GM23338 (cell line): ENCODE results near the gene CD93. TPM values are rescaled to one million over a fixed set of nuclear protein-coding genes. Genes with fewer than 3 reads are reported as not detected.

Source experiments
- ATAC-seq: fragments of 200-7000 bp; cut with Tn5 transposase; 3 replicates; pipeline ENCODE4 v1.9.1; 2020
- DNase-seq: peaks from one replicate; pipeline ENCODE4 v3.0.0-alpha.2; 2015; ENCODE audit warnings: low spot score
- H2AFZ ChIP-seq: fragments of 200-600 bp; sonication (generic); 2 replicates; pipeline ENCODE4 v1.8.0; 2016; ENCODE audit warnings: antibody characterized with exemption, mild to moderate bottlenecking, moderate library complexity
- H3F3A ChIP-seq: fragments of 200-600 bp; sonication (generic); replicated peaks from 2 replicates; pipeline ENCODE4 v1.8.0; 2017; ENCODE audit warnings: antibody characterized with exemption, mixed run types, low read depth
- H3K27ac ChIP-seq: fragments of 200-600 bp; sonication (generic); 2 replicates; pipeline ENCODE4 v1.6.1; 2016; ENCODE audit warnings: low read depth
- H3K27me3 ChIP-seq: fragments of 200-600 bp; sonication (generic); 2 replicates; pipeline ENCODE4 v1.8.0; 2016; ENCODE audit warnings: mild to moderate bottlenecking, mixed run types, moderate library complexity; ENCODE audit not compliant: insufficient read depth
- H3K36me3 ChIP-seq: fragments of 200-600 bp; sonication (generic); 2 replicates; pipeline ENCODE4 v1.8.0; 2016; ENCODE audit warnings: mild to moderate bottlenecking; ENCODE audit not compliant: insufficient read depth
- H3K4me1 ChIP-seq: fragments of 200-600 bp; sonication (generic); 2 replicates; pipeline ENCODE4 v1.8.0; 2016; ENCODE audit warnings: mild to moderate bottlenecking, moderate library complexity; ENCODE audit not compliant: insufficient read depth
- H3K4me2 ChIP-seq: fragments of 200-600 bp; sonication (generic); 2 replicates; pipeline ENCODE4 v1.7.1; 2017; ENCODE audit warnings: mixed run types
- H3K4me3 ChIP-seq: fragments of 200-600 bp; sonication (generic); 2 replicates; pipeline ENCODE4 v1.6.1; 2016; ENCODE audit warnings: mixed run types
- H3K79me2 ChIP-seq: fragments of 200-600 bp; sonication (generic); replicated peaks from 2 replicates; pipeline ENCODE4 v1.8.0; 2017; ENCODE audit warnings: mild to moderate bottlenecking; ENCODE audit not compliant: insufficient read depth
- H3K9me2 ChIP-seq: fragments of 200-600 bp; sonication (generic); 2 replicates; pipeline ENCODE4 v1.8.0; 2017; ENCODE audit not compliant: insufficient read depth
- H4K20me1 ChIP-seq: fragments of 200-600 bp; sonication (generic); replicated peaks from 2 replicates; pipeline ENCODE4 v1.8.0; 2017; ENCODE audit warnings: mild to moderate bottlenecking; ENCODE audit not compliant: insufficient read depth
- H3K27ac Mint-ChIP-seq: 2 replicates; pipeline ENCODE4 v1.8.0; 2020; ENCODE audit warnings: inconsistent platforms, mild to moderate bottlenecking, moderate library complexity, mixed read lengths
- H3K27me3 Mint-ChIP-seq: 3 replicates; pipeline ENCODE4 v1.8.0; 2022; ENCODE audit warnings: low read depth, mild to moderate bottlenecking, moderate library complexity, mixed read lengths, inconsistent platforms; ENCODE audit not compliant: insufficient read depth, poor library complexity
- H3K36me3 Mint-ChIP-seq: 3 replicates; pipeline ENCODE4 v1.8.0; 2021; ENCODE audit warnings: low read depth, mild to moderate bottlenecking, inconsistent platforms, moderate library complexity, mixed read lengths
- H3K4me1 Mint-ChIP-seq: 3 replicates; pipeline ENCODE4 v1.8.0; 2020; ENCODE audit warnings: mild to moderate bottlenecking, inconsistent platforms, mixed read lengths
- H3K4me3 Mint-ChIP-seq: 3 replicates; pipeline ENCODE4 v1.8.0; 2021; ENCODE audit warnings: moderate library complexity, mild to moderate bottlenecking, inconsistent platforms, mixed read lengths
- H3K9me3 Mint-ChIP-seq: 3 replicates; pipeline ENCODE4 v1.8.0; 2020; ENCODE audit warnings: moderate library complexity, mild to moderate bottlenecking, inconsistent platforms, mixed read lengths
- CREB1 ChIP-seq: fragments of 250-450 bp; sonication (Bioruptor Pico); IDR thresholded peaks from 2 replicates; pipeline ENCODE4 v1.5.0; 2020; ENCODE audit warnings: low read depth, mild to moderate bottlenecking, moderate library complexity
- EZH2 ChIP-seq: fragments of 200-600 bp; sonication (generic); IDR thresholded peaks from one replicate; pipeline ENCODE4 v1.8.0; 2017; ENCODE audit warnings: antibody characterized with exemption, mild to moderate bottlenecking, low read depth; ENCODE audit not compliant: unreplicated experiment
- EZH2phosphoT487 ChIP-seq: fragments of 200-600 bp; sonication (generic); IDR thresholded peaks from one replicate; pipeline ENCODE4 v1.8.1; 2018; ENCODE audit warnings: antibody characterized with exemption; ENCODE audit not compliant: unreplicated experiment
- JUNB ChIP-seq: IDR thresholded peaks from one replicate; pipeline ENCODE4 v1.6.1; 2016; ENCODE audit warnings: antibody characterized with exemption; ENCODE audit not compliant: unreplicated experiment
- NANOG ChIP-seq: IDR thresholded peaks from 2 replicates; pipeline ENCODE4 v1.6.1; 2016; ENCODE audit warnings: antibody characterized with exemption, borderline replicate concordance
- POLR2AphosphoS5 ChIP-seq: IDR thresholded peaks from 2 replicates; pipeline ENCODE4 v1.6.1; 2016; ENCODE audit warnings: antibody characterized with exemption, low read depth
- REST ChIP-seq: IDR thresholded peaks from one replicate; pipeline ENCODE4 v1.6.1; 2018; ENCODE audit warnings: antibody characterized with exemption; ENCODE audit not compliant: unreplicated experiment
- STAT1 ChIP-seq: IDR thresholded peaks from one replicate; pipeline ENCODE4 v1.6.1; 2016; ENCODE audit warnings: antibody characterized with exemption; ENCODE audit not compliant: unreplicated experiment
- ZNF114 ChIP-seq: fragments of 250-450 bp; sonication (Bioruptor Pico); IDR thresholded peaks from 2 replicates; pipeline ENCODE4 v1.5.0; 2020; ENCODE audit warnings: mild to moderate bottlenecking, moderate library complexity
- ZNF331 ChIP-seq: fragments of 250-450 bp; sonication (Bioruptor Pico); IDR thresholded peaks from 2 replicates; pipeline ENCODE4 v1.5.0; 2020; ENCODE audit warnings: low read depth, mild to moderate bottlenecking, moderate library complexity
- polyA plus RNA-seq: library from polyadenylated mRNA; unstranded; fragments of >200 nt; fragmentation: Nextera tagmentation; extraction: Ambion mirVana; gene quantifications from 2 replicates; pipeline ENCODE4 v1.2.1, GENCODE V29; 2016
- total RNA-seq: library from RNA; depleted of rRNA; stranded (reverse); fragments of >200 nt; shearing (Covaris generic); gene quantifications from 2 replicates; pipeline ENCODE4 v1.2.3, GENCODE V29; 2014
- TF ChIP-seq, protein P1 (sequence below), 2 experiments: fragments of 200-600 bp in 1 of 2; sonication (generic) in 1 of 2; conservative IDR thresholded peaks; 2 replicates each; pipeline versions ENCODE4 v1.5.1 to v1.6.1; 2016 to 2017; ENCODE audit warnings: antibody characterized with exemption in 2 of 2, low read depth in 2 of 2, mild to moderate bottlenecking in 2 of 2, moderate library complexity in 1 of 2

The CD93 gene
- total and polyA plus RNA-seq, 2 experiments from 2014 or later: 0.03 TPM; not detected in 1

GRCh38 chr20:23107466-23107865 is 21.3 kb upstream of the CD93 start:
- ATAC-seq: no peak
- Histone ChIP-seq H3K9me2 (no peaks in the 10 kb centered on the region), H3K27me3 (no peaks in the 10 kb centered on the region), H4K20me1 (no peaks in the 10 kb centered on the region), H3K4me2 (no peak overlapping the region), H3K27ac (no peak overlapping the region), H2AFZ (no peak overlapping the region), H3K79me2 (no peaks in the 10 kb centered on the region), H3K4me1 (no peaks in the 10 kb centered on the region), H3F3A (no peaks in the 10 kb centered on the region), H3K4me3 (no peak overlapping the region), H3K36me3 (no peaks in the 10 kb centered on the region)
- Mint-ChIP-seq H3K9me3 (no peaks in the 10 kb centered on the region), H3K4me1 (no peaks in the 10 kb centered on the region), H3K27me3 (no peaks in the 10 kb centered on the region), H3K36me3 (no peaks in the 10 kb centered on the region), H3K27ac (no peak overlapping the region), H3K4me3 (no peak overlapping the region)
- DNase-seq: no peak
- TF ChIP-seq ZNF331 (no peak), POLR2AphosphoS5 (no peak), EZH2phosphoT487 (no peak), ZNF114 (CRISPR knock-in tag) (no peak), REST (no peak)

GRCh38 chr20:23106271-23106851 is 20.2 kb upstream of the CD93 start:
- H3K4me3 ChIP-seq: no peak overlapping the region
- no peaks in the 10 kb centered on the region for H3K79me2 ChIP-seq
- no peak for TF ChIP-seq ZNF114 (CRISPR knock-in tag)
- no peak for TF ChIP-seq REST
- TF ChIP-seq POLR2AphosphoS5: no peak
- no peak for TF ChIP-seq JUNB
- no peak for TF ChIP-seq EZH2phosphoT487
- no peak for TF ChIP-seq STAT1
- TF ChIP-seq ZNF331: no peak
- no peak for TF ChIP-seq EZH2
- TF ChIP-seq, protein P1, sequence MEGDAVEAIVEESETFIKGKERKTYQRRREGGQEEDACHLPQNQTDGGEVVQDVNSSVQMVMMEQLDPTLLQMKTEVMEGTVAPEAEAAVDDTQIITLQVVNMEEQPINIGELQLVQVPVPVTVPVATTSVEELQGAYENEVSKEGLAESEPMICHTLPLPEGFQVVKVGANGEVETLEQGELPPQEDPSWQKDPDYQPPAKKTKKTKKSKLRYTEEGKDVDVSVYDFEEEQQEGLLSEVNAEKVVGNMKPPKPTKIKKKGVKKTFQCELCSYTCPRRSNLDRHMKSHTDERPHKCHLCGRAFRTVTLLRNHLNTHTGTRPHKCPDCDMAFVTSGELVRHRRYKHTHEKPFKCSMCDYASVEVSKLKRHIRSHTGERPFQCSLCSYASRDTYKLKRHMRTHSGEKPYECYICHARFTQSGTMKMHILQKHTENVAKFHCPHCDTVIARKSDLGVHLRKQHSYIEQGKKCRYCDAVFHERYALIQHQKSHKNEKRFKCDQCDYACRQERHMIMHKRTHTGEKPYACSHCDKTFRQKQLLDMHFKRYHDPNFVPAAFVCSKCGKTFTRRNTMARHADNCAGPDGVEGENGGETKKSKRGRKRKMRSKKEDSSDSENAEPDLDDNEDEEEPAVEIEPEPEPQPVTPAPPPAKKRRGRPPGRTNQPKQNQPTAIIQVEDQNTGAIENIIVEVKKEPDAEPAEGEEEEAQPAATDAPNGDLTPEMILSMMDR (conservative IDR thresholded peaks at IDR 0.05; ENCODE audit: low read depth in 2 of 2): no peak
- TF ChIP-seq NANOG: no peak
- TF ChIP-seq CREB1 (CRISPR knock-in tag): no peak

More at GRCh38 chr20:23106271-23106851, 20.2 kb upstream of the CD93 start:
- Histone ChIP-seq H3K27me3 (no peaks in the 10 kb centered on the region), H3K36me3 (no peaks in the 10 kb centered on the region), H4K20me1 (no peaks in the 10 kb centered on the region), H3K27ac (no peak overlapping the region), H2AFZ (no peak overlapping the region), H3K4me1 (no peaks in the 10 kb centered on the region), H3K4me2 (no peak overlapping the region), H3K9me2 (no peaks in the 10 kb centered on the region), H3F3A (no peaks in the 10 kb centered on the region)
- no peaks in the 10 kb centered on the region for H3K27me3 Mint-ChIP-seq
- no peaks in the 10 kb centered on the region for H3K4me1 Mint-ChIP-seq
- no peaks in the 10 kb centered on the region for H3K36me3 Mint-ChIP-seq
- DNase-seq: peak; percentile 32
- H3K9me3 Mint-ChIP-seq: no peaks in the 10 kb centered on the region
- H3K4me3 Mint-ChIP-seq: no peak overlapping the region
- peak; percentile 73 for ATAC-seq
- no peak overlapping the region for H3K27ac Mint-ChIP-seq
